Retinal pigment epithelial cell (primary cell): ENCODE measurements around the gene PAF1.

Source experiments
- DNase-seq: peaks from one replicate; pipeline ENCODE4 v3.0.0-alpha.2; 2010; ENCODE audit warnings: low read depth
- H3K4me3 ChIP-seq: 2 replicates; pipeline ENCODE4 v1.5.1; 2011; ENCODE audit warnings: mild to moderate bottlenecking, low read length, control low read depth, moderate library complexity
- CTCF ChIP-seq: conservative IDR thresholded peaks from 2 replicates; pipeline ENCODE4 v1.5.1; 2011; ENCODE audit warnings: low read depth, low read length, control low read depth, inconsistent platforms

PAF1 gene

GRCh38 chr19:39412100-39412866 lies 21.4 kb upstream of the PAF1 start, which contains the start of gene PLEKHG2:
Gene PLEKHG2 (plus strand): TSS chr19:39412669. CDS start chr19:39414087, 1,418 bp downstream.
- TF ChIP-seq CTCF, result peak; percentile 82
- peak; percentile 98 for DNase-seq
- H3K4me3 ChIP-seq, result peak within 1 kb of the TSS; percentile 92

GRCh38 chr19:39411832-39412099 lies 20.9 kb upstream of the PAF1 start:
- TF ChIP-seq CTCF, result peak; percentile 95
- no peak for DNase-seq
- peak overlapping the region; percentile 92 for H3K4me3 ChIP-seq

GRCh38 chr19:39411081-39411831 lies 20.4 kb upstream of the PAF1 start:
- no peak overlapping the region for H3K4me3 ChIP-seq
- DNase-seq, result no peak
- TF ChIP-seq CTCF, result no peak

GRCh38 chr19:39410831-39411080 lies 19.9 kb upstream of the PAF1 start:
- H3K4me3 ChIP-seq, result no peak overlapping the region

GRCh38 chr19:39410017-39410830 lies 19.3 kb upstream of the PAF1 start:
- TF ChIP-seq CTCF, result no peak
- H3K4me3 ChIP-seq, result peak overlapping the region; percentile 89
- no peak for DNase-seq

More at GRCh38 chr19:39410831-39411080, 19.9 kb upstream of the PAF1 start:
- no peak for DNase-seq
- no peak for TF ChIP-seq CTCF

GRCh38 chr19:39409208-39410016 lies 18.5 kb upstream of the PAF1 start:
- DNase-seq, result no peak

More at GRCh38 chr19:39409208-39410016, 18.5 kb upstream of the PAF1 start:
- no peak for TF ChIP-seq CTCF
- H3K4me3 ChIP-seq, result peak overlapping the region; percentile 89
